HCT116 (cell line): Measurements from ENCODE around the gene IPO13.

Experiments used
- CTCF ChIP-seq, 3 experiments: fragments of 200-600 bp in 1 of 3; sonication (generic) in 1 of 3; IDR thresholded peaks in 2 of 3; conservative IDR thresholded peaks in 1 of 3; 2 replicates each; pipeline ENCODE4 v1.5.1; 2012 to 2017; ENCODE audit warnings: low read depth in 2 of 3, low read length in 2 of 3, antibody characterized with exemption in 1 of 3, borderline replicate concordance in 1 of 3, control low read depth in 1 of 3, mild to moderate bottlenecking in 1 of 3, mixed read lengths in 1 of 3, mixed run types in 1 of 3, moderate library complexity in 1 of 3; ENCODE audit not compliant: insufficient read depth in 1 of 3
- EZH2 ChIP-seq: fragments of 200-600 bp; sonication (generic); IDR thresholded peaks from 2 replicates; pipeline ENCODE4 v1.6.1; 2017; ENCODE audit warnings: antibody characterized with exemption, mixed run types
- EZH2phosphoT487 ChIP-seq: fragments of 200-600 bp; IDR thresholded peaks from 2 replicates; pipeline ENCODE4 v1.6.1; 2018; ENCODE audit warnings: antibody characterized with exemption, borderline replicate concordance
- POLR2A ChIP-seq: IDR thresholded peaks from 2 replicates; pipeline ENCODE4 v1.7.0; 2011; ENCODE audit warnings: borderline replicate concordance; ENCODE audit not compliant: insufficient read depth, insufficient read length; ENCODE audit errors: extremely low read depth
- POLR2AphosphoS5 ChIP-seq: IDR thresholded peaks from 2 replicates; pipeline ENCODE4 v1.6.1; 2011; ENCODE audit warnings: mild to moderate bottlenecking, low read depth, low read length, moderate library complexity
- SIN3A ChIP-seq: IDR thresholded peaks from 2 replicates; pipeline ENCODE4 v1.6.1; 2012; ENCODE audit warnings: low read depth
- SP1 ChIP-seq: IDR thresholded peaks from 2 replicates; pipeline ENCODE4 v1.6.1; 2012; ENCODE audit warnings: low read depth
- TCF7L2 ChIP-seq: IDR thresholded peaks from 2 replicates; pipeline ENCODE4 v1.7.0; 2011; ENCODE audit warnings: borderline replicate concordance, inconsistent platforms; ENCODE audit not compliant: insufficient read depth, insufficient read length; ENCODE audit errors: extremely low read depth
- YY1 ChIP-seq: IDR thresholded peaks from 2 replicates; pipeline ENCODE4 v1.6.1; 2011; ENCODE audit warnings: low read length, low read depth, moderate library complexity, mild to moderate bottlenecking; ENCODE audit not compliant: insufficient replicate concordance; ENCODE audit errors: extremely low read depth
- ZNF274 ChIP-seq: fragments of 200-500 bp; sonication (Bioruptor generic); IDR thresholded peaks from 2 replicates; pipeline ENCODE4 v1.6.1; 2014; ENCODE audit warnings: mild to moderate bottlenecking, low read depth, low read length, inconsistent platforms
- TF ChIP-seq, protein P1 (sequence below): IDR thresholded peaks from 2 replicates; pipeline ENCODE4 v1.6.1; 2011; ENCODE audit warnings: mild to moderate bottlenecking, low read length, moderate library complexity; ENCODE audit not compliant: insufficient replicate concordance; ENCODE audit errors: extremely low read depth
- TF ChIP-seq, protein P2 (sequence below): IDR thresholded peaks from 2 replicates; pipeline ENCODE4 v1.6.1; 2012; ENCODE audit warnings: low read depth

GRCh38 chr1:43931711-43932660 lies 14.8 kb upstream of the IPO13 start:
- TF ChIP-seq CTCF (IDR thresholded peaks at IDR 0.05 in 2 of 3, conservative IDR thresholded peaks at IDR 0.05 in 1 of 3; ENCODE audit: borderline replicate concordance in 1 of 3, insufficient read depth in 1 of 3, low read depth in 2 of 3, low read length in 2 of 3) (no peak), POLR2A (no peak), EZH2phosphoT487 (no peak), POLR2AphosphoS5 (no peak), EZH2 (no peak), SIN3A (no peak), SP1 (no peak), TCF7L2 (no peak), ZNF274 (no peak), YY1 (no peak)
- TF ChIP-seq, protein P1, sequence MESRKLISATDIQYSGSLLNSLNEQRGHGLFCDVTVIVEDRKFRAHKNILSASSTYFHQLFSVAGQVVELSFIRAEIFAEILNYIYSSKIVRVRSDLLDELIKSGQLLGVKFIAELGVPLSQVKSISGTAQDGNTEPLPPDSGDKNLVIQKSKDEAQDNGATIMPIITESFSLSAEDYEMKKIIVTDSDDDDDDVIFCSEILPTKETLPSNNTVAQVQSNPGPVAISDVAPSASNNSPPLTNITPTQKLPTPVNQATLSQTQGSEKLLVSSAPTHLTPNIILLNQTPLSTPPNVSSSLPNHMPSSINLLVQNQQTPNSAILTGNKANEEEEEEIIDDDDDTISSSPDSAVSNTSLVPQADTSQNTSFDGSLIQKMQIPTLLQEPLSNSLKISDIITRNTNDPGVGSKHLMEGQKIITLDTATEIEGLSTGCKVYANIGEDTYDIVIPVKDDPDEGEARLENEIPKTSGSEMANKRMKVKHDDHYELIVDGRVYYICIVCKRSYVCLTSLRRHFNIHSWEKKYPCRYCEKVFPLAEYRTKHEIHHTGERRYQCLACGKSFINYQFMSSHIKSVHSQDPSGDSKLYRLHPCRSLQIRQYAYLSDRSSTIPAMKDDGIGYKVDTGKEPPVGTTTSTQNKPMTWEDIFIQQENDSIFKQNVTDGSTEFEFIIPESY: no peak
- TF ChIP-seq, protein P2, sequence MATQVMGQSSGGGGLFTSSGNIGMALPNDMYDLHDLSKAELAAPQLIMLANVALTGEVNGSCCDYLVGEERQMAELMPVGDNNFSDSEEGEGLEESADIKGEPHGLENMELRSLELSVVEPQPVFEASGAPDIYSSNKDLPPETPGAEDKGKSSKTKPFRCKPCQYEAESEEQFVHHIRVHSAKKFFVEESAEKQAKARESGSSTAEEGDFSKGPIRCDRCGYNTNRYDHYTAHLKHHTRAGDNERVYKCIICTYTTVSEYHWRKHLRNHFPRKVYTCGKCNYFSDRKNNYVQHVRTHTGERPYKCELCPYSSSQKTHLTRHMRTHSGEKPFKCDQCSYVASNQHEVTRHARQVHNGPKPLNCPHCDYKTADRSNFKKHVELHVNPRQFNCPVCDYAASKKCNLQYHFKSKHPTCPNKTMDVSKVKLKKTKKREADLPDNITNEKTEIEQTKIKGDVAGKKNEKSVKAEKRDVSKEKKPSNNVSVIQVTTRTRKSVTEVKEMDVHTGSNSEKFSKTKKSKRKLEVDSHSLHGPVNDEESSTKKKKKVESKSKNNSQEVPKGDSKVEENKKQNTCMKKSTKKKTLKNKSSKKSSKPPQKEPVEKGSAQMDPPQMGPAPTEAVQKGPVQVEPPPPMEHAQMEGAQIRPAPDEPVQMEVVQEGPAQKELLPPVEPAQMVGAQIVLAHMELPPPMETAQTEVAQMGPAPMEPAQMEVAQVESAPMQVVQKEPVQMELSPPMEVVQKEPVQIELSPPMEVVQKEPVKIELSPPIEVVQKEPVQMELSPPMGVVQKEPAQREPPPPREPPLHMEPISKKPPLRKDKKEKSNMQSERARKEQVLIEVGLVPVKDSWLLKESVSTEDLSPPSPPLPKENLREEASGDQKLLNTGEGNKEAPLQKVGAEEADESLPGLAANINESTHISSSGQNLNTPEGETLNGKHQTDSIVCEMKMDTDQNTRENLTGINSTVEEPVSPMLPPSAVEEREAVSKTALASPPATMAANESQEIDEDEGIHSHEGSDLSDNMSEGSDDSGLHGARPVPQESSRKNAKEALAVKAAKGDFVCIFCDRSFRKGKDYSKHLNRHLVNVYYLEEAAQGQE: no peak
